Lower lobe of right lung (tissue), 2 donors: ENCODE data around the gene DAB2IP. TPM values are rescaled to one million over a fixed set of nuclear protein-coding genes. Genes with fewer than 3 reads are reported as not detected.

Experiments
- ATAC-seq, 2 donors: fragments of 200-7000 bp; cut with Tn5 transposase; one replicate each; pipeline ENCODE4 v1.9.1; 2020 to 2022; ENCODE audit warnings: mild to moderate bottlenecking in 2 of 2, moderate library complexity in 2 of 2
- DNase-seq: peaks from one replicate; pipeline ENCODE4 v3.0.0-alpha.2; 2020
- H3K27ac ChIP-seq: fragments of 200-600 bp; one replicate; pipeline ENCODE4 v1.8.0; 2022
- H3K27me3 ChIP-seq: fragments of 200-600 bp; one replicate; pipeline ENCODE4 v1.8.0; 2022; ENCODE audit warnings: low read depth
- H3K36me3 ChIP-seq: fragments of 200-600 bp; one replicate; pipeline ENCODE4 v1.8.0; 2022; ENCODE audit warnings: mild to moderate bottlenecking
- H3K4me1 ChIP-seq: fragments of 200-600 bp; one replicate; pipeline ENCODE4 v1.8.0; 2022
- H3K4me3 ChIP-seq: fragments of 200-600 bp; one replicate; pipeline ENCODE4 v1.8.0; 2022; ENCODE audit warnings: mild to moderate bottlenecking
- H3K9me3 ChIP-seq: fragments of 200-600 bp; one replicate; pipeline ENCODE4 v1.8.0; 2022
- CTCF ChIP-seq: fragments of 200-600 bp; IDR thresholded peaks from one replicate; pipeline ENCODE4 v1.8.0; 2022; ENCODE audit warnings: antibody characterized with exemption, mild to moderate bottlenecking
- intact Hi-C: fragments of 100-400 bp; cut with DNase I; formaldehyde crosslinking; loops from one replicate; pipeline ENCODE4 v1.11.0; 2022
- total RNA-seq: library from RNA; stranded (reverse); fragmentation: NEBNext Ultra II Directional; extraction: Animal tissue kit (Norgen Biotek cat#: 25700); gene quantifications from one replicate; pipeline ENCODE4 v1.2.1, GENCODE V29; 2021
- donor health status: DM: no; HTN: yes; CAD: no; lungs with severe emphysema.

Gene DAB2IP
- total RNA-seq, 1 donor from 2014 or later, result 54.1 TPM

- intact Hi-C loops, result no loop called here
- DNase-seq (no peak), ATAC-seq (no peak)
- H3K27me3 ChIP-seq, result no peaks in the 10 kb centered on the region
- no peak for TF ChIP-seq CTCF
- H3K27ac ChIP-seq, result no peak overlapping the region
- H3K9me3 ChIP-seq, result no peaks in the 10 kb centered on the region
- peaks cover 51% of the 10 kb centered on the region for H3K4me1 ChIP-seq
- H3K36me3 ChIP-seq, result no peaks in the 10 kb centered on the region
- no peak overlapping the region for H3K4me3 ChIP-seq
These were observed 43.1 kb upstream of the DAB2IP start for GRCh38 chr9:121608168-121608853.

DNA sequence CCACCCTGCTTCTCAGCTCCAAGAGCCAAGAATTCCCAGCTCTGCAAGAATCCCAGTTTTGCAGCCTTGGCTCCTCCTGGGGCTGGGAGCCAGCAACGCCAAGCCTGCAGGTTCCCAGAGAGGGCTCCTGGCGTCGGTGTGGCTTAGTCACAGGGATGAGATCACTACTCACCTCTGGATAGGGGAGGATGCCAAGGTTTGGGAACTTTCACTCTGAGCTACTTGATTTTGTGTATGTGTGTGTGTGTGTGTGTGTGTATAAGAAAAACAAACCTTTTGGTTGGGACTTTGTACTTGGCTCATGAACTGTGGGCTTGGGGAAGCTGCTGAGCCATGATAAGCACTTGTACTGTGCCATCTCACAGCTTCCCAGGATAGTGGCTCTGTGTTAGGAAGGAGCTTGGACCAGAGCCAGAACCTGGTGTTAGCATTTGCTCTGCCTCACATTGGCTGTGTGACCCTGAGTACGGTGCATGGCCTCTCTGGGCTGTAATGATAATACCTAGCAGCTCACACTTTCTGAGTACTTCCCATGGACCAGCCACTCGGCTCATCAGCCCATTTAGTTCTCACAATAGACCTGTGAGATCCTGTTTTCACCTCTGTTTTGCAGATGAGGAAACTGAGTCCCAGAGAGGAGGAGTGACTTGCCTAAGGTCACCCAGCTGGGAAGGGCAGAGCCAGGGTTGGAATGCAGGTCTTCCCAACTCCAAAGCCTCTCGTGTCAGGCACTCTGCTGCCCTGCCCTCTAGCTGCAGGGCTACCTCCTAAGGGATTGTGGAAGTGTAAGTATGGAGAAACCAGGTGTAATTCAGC lies 41.4 kb upstream of the DAB2IP start:
- ATAC-seq, result peak; percentile 58 to 80

GRCh38 chr9:121610638-121610953 lies 40.8 kb upstream of the DAB2IP start:
- Histone ChIP-seq H3K36me3 (no peaks in the 10 kb centered on the region), H3K4me3 (no peak overlapping the region), H3K27ac (no peak overlapping the region), H3K27me3 (no peaks in the 10 kb centered on the region), H3K4me1 (peaks cover 48% of the 10 kb centered on the region), H3K9me3 (no peaks in the 10 kb centered on the region)
- DNase-seq (no peak), ATAC-seq (no peak)
- intact Hi-C loops, result no loop called here
- no peak for TF ChIP-seq CTCF

More for the DNA sequence above, 41.4 kb upstream of the DAB2IP start:
- intact Hi-C loops, result no loop called here
- Histone ChIP-seq H3K36me3 (no peaks in the 10 kb centered on the region), H3K4me1 (peaks cover 48% of the 10 kb centered on the region), H3K4me3 (no peak overlapping the region), H3K27me3 (no peaks in the 10 kb centered on the region), H3K9me3 (no peaks in the 10 kb centered on the region), H3K27ac (no peak overlapping the region)
- DNase-seq, result peak; percentile 59
- no peak for TF ChIP-seq CTCF

GRCh38 chr9:121612511-121612998 lies 38.9 kb upstream of the DAB2IP start:
- Histone ChIP-seq H3K9me3 (no peaks in the 10 kb centered on the region), H3K4me1 (peaks cover 41% of the 10 kb centered on the region), H3K27ac (peak overlapping the region; percentile 18), H3K4me3 (no peak overlapping the region), H3K36me3 (no peaks in the 10 kb centered on the region), H3K27me3 (no peaks in the 10 kb centered on the region)
- DNase-seq (peak; percentile 59), ATAC-seq (peak; percentile 81 to 82)
- no peak for TF ChIP-seq CTCF
- intact Hi-C loops, result no loop called here

GRCh38 chr9:121613009-121613752 lies 38.3 kb upstream of the DAB2IP start:
- DNase-seq, result no peak
- TF ChIP-seq CTCF, result no peak
- Histone ChIP-seq H3K27me3 (no peaks in the 10 kb centered on the region), H3K9me3 (no peaks in the 10 kb centered on the region), H3K4me1 (peaks cover 35% of the 10 kb centered on the region), H3K36me3 (no peaks in the 10 kb centered on the region), H3K4me3 (no peak overlapping the region), H3K27ac (peak overlapping the region; percentile 18)
- ATAC-seq, result peak; percentile 28 to 48
- intact Hi-C loops, result no loop called here
